Stimulated activated naive CD8-positive, alpha-beta T cell treated with anti-CD3 and anti-CD28 coated beads, Interleukin-15, amount 100 ng/mL, for 72 hours (primary cell): ENCODE data around the gene CDH26.

Experiments
- ATAC-seq: fragments of 150-1000 bp; cut with Tn5 transposase; 2 replicates; pipeline ENCODE4 v1.10.0; 2021; ENCODE audit warnings: mild to moderate bottlenecking, moderate library complexity
- DNase-seq, 2 donors: peaks; one replicate each; pipeline ENCODE4 v3.0.0; 2021 to 2022
- H3K27ac Mint-ChIP-seq, 2 donors: one replicate each; pipeline ENCODE4 v1.8.0; 2022; ENCODE audit warnings: mild to moderate bottlenecking in 2 of 2, mixed read lengths in 2 of 2, moderate library complexity in 2 of 2
- H3K27me3 Mint-ChIP-seq: one replicate; pipeline ENCODE4 v1.8.0; 2022; ENCODE audit warnings: mixed read lengths
- H3K4me1 Mint-ChIP-seq: one replicate; pipeline ENCODE4 v1.8.0; 2022; ENCODE audit warnings: mild to moderate bottlenecking, mixed read lengths
- H3K4me3 Mint-ChIP-seq, 2 donors: one replicate each; pipeline ENCODE4 v1.8.0; 2022; ENCODE audit warnings: mild to moderate bottlenecking in 2 of 2, mixed read lengths in 2 of 2, moderate library complexity in 1 of 2
- H3K9me3 Mint-ChIP-seq, 2 donors: one replicate each; pipeline ENCODE4 v1.8.0; 2022; ENCODE audit warnings: mixed read lengths in 2 of 2

CDH26 gene

DNA sequence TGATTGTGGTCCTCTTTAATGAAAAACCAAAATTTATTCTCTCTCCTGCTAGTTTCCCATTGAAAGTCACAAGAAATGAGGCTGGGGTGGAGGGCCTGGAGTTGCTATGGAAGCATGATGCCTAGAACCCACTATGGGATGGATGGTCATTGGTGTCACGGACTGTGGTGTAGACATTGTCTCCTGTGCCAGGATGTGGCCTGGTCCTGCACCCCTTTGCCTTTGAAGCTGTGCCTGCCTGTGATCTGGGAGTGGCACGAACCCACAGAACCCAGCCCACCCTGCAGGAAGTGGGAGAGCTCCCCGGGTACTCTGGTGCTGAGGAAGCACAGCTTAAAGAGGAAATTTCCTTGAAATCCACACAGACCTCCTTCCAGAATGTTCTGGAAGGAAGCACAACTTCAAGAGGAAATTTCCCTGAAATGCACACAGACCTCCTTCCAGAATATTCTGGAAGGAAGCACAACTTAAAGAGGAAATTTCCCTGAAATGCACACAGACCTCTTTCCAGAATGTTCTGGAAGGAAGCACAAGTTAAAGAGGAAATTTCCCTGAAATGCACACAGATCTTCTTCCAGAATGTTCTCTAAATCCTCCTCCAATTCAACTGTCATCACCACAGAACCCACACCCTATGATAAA, 105.6 kb downstream of the CDH26 start:
- H3K27ac Mint-ChIP-seq: no peak overlapping the region
- no peak for ATAC-seq
- H3K27me3 Mint-ChIP-seq: no peaks in the 10 kb centered on the region

More for the DNA sequence above, 105.6 kb downstream of the CDH26 start:
- no peak overlapping the region for H3K4me3 Mint-ChIP-seq
- H3K4me1 Mint-ChIP-seq: peaks cover 11% of the 10 kb centered on the region
- no peak for DNase-seq
- H3K9me3 Mint-ChIP-seq: no peaks in the 10 kb centered on the region
